COR-L47 (cell line): Measurements from ENCODE around the gene OR8I2.
"Not testable (repeated sequence)": the region's sequence is repeated elsewhere in the genome, so short reads cannot be mapped to it uniquely, and the experiment has no call there.

Experiments
- DNase-seq: peaks from one replicate; lab custom pipeline; 2025; lab: John Stamatoyannopoulos, UW

The OR8I2 gene

GRCh38 chr11:56093008-56093407 lies at the start of gene OR8I2:
OR8I2 (plus strand) TSS chr11:56093308; CDS start chr11:56093308, 0 bp downstream.
- DNase-seq = no peak

GRCh38 chr11:56045538-56045937 lies 47.6 kb upstream of the OR8I2 start:
- DNase-seq = no peak

- DNase-seq = no peak
Observed at GRCh38 chr11:56048480-56048879, 44.6 kb upstream of the OR8I2 start.

GRCh38 chr11:56049487-56049886 lies 43.6 kb upstream of the OR8I2 start:
- no peak for DNase-seq

- DNase-seq = not testable (repeated sequence)
Observed at GRCh38 chr11:56056366-56056765, 36.7 kb upstream of the OR8I2 start.

- DNase-seq = not testable (repeated sequence)
Observed at GRCh38 chr11:56057661-56058237, 35.4 kb upstream of the OR8I2 start.

GRCh38 chr11:56058260-56058780 lies 34.8 kb upstream of the OR8I2 start:
- not testable (repeated sequence) for DNase-seq

- no peak for DNase-seq
Observed at GRCh38 chr11:56066980-56067379, 26.1 kb upstream of the OR8I2 start.

GRCh38 chr11:56089697-56090096 lies 3.4 kb upstream of the OR8I2 start:
- DNase-seq = no peak

- DNase-seq = no peak
Observed at GRCh38 chr11:56103210-56103737, 10.2 kb downstream of the OR8I2 start, which contains the start of gene OR8H2. OR8H2 (plus strand) TSS chr11:56103687; CDS start chr11:56105043, 1,356 bp downstream.

GRCh38 chr11:56122073-56122472 lies 29.0 kb downstream of the OR8I2 start, which contains the start of gene OR8H3:
OR8H3 (plus strand) TSS chr11:56122373; CDS start chr11:56122373, 0 bp downstream.
- no peak for DNase-seq

GRCh38 chr11:56140151-56140661 lies 47.1 kb downstream of the OR8I2 start, which contains the start of gene OR8J3:
OR8J3 (minus strand) TSS chr11:56140201; CDS start chr11:56137718, 2,483 bp downstream.
- DNase-seq = no peak

- DNase-seq = not testable (repeated sequence)
Observed at GRCh38 chr11:56143681-56144080, 50.6 kb downstream of the OR8I2 start.
